ENCODE results near the gene TBC1D22B.

Gene TBC1D22B

GRCh38 chr6:37372116-37372515, 114.5 kb downstream of the TBC1D22B start:
- Histone ChIP-seq H3K27me3 (ENCODE audit: low read length) (no peaks in the 10 kb centered on the region), H2AFZ (ENCODE audit: low read depth, low read length, severe bottlenecking) (no peak overlapping the region), H4K20me1 (ENCODE audit: low read depth, low read length) (no peaks in the 10 kb centered on the region), H3K27ac (ENCODE audit: low read depth, low read length) (peak overlapping the region; percentile 48), H3K9me2 (replicated peaks; ENCODE audit: insufficient read depth, low read length) (no peaks in the 10 kb centered on the region), H3F3A (ENCODE audit: insufficient read depth) (peaks cover 25% of the 10 kb centered on the region), H3K4me2 (ENCODE audit: low read depth, low read length, poor library complexity, severe bottlenecking) (no peak overlapping the region), H3K9me3 (ENCODE audit: insufficient read depth, low read length) (no peaks in the 10 kb centered on the region), H3K9ac (ENCODE audit: low read length) (no peak overlapping the region), H3K79me2 (ENCODE audit: insufficient read depth, low read length) (no peaks in the 10 kb centered on the region), H3K36me3 (ENCODE audit: low read length) (peaks cover 22% of the 10 kb centered on the region; the same call in 1 of the 2 replicates), H3K4me3 (ENCODE audit: insufficient read depth, low read length, poor library complexity, severe bottlenecking) (no peak overlapping the region)
- TF ChIP-seq EZH2phosphoT487 (conservative IDR thresholded peaks at IDR 0.05; ENCODE audit: low read length) (no peak), CTCF (IDR thresholded peaks at IDR 0.05; ENCODE audit: insufficient read depth, low read length, poor library complexity, severe bottlenecking) (no peak)

GRCh38 chr6:37373822-37374471, 116.4 kb downstream of the TBC1D22B start:
- TF ChIP-seq CTCF (IDR thresholded peaks at IDR 0.05; ENCODE audit: insufficient read depth, low read length, poor library complexity, severe bottlenecking) (no peak), EZH2phosphoT487 (conservative IDR thresholded peaks at IDR 0.05; ENCODE audit: low read length) (no peak)
- Histone ChIP-seq H3K9me3 (ENCODE audit: insufficient read depth, low read length) (no peaks in the 10 kb centered on the region), H3K36me3 (ENCODE audit: low read length) (peaks cover 18% of the 10 kb centered on the region; the same call in 1 of the 2 replicates)

GRCh38 chr6:37375376-37375775, 117.8 kb downstream of the TBC1D22B start:
- Histone ChIP-seq H4K20me1 (ENCODE audit: low read depth, low read length) (no peaks in the 10 kb centered on the region), H3K9me2 (replicated peaks; ENCODE audit: insufficient read depth, low read length) (no peaks in the 10 kb centered on the region), H3K27me3 (ENCODE audit: low read length) (no peaks in the 10 kb centered on the region), H2AFZ (ENCODE audit: low read depth, low read length, severe bottlenecking) (no peak overlapping the region), H3K4me3 (ENCODE audit: insufficient read depth, low read length, poor library complexity, severe bottlenecking) (no peak overlapping the region), H3K79me2 (ENCODE audit: insufficient read depth, low read length) (no peaks in the 10 kb centered on the region), H3K4me2 (ENCODE audit: low read depth, low read length, poor library complexity, severe bottlenecking) (peak overlapping the region; percentile 50), H3F3A (ENCODE audit: insufficient read depth) (peaks cover 44% of the 10 kb centered on the region), H3K9me3 (ENCODE audit: insufficient read depth, low read length) (no peaks in the 10 kb centered on the region), H3K27ac (ENCODE audit: low read depth, low read length) (peak overlapping the region; percentile 95), H3K36me3 (ENCODE audit: low read length) (peaks cover 7% of the 10 kb centered on the region; the same call in 1 of the 2 replicates), H3K9ac (ENCODE audit: low read length) (peak overlapping the region; percentile 42)
- TF ChIP-seq EZH2phosphoT487 (conservative IDR thresholded peaks at IDR 0.05; ENCODE audit: low read length): no peak
- TF ChIP-seq CTCF (IDR thresholded peaks at IDR 0.05; ENCODE audit: insufficient read depth, low read length, poor library complexity, severe bottlenecking): no peak

More at GRCh38 chr6:37373822-37374471, 116.4 kb downstream of the TBC1D22B start:
- Histone ChIP-seq H3F3A (ENCODE audit: insufficient read depth) (peaks cover 39% of the 10 kb centered on the region), H2AFZ (ENCODE audit: low read depth, low read length, severe bottlenecking) (no peak overlapping the region), H3K27me3 (ENCODE audit: low read length) (no peaks in the 10 kb centered on the region), H3K4me3 (ENCODE audit: insufficient read depth, low read length, poor library complexity, severe bottlenecking) (no peak overlapping the region), H3K4me2 (ENCODE audit: low read depth, low read length, poor library complexity, severe bottlenecking) (peak overlapping the region; percentile 3), H3K79me2 (ENCODE audit: insufficient read depth, low read length) (no peaks in the 10 kb centered on the region), H3K27ac (ENCODE audit: low read depth, low read length) (peak overlapping the region; percentile 95), H3K9ac (ENCODE audit: low read length) (no peak overlapping the region), H3K9me2 (replicated peaks; ENCODE audit: insufficient read depth, low read length) (no peaks in the 10 kb centered on the region), H4K20me1 (ENCODE audit: low read depth, low read length) (no peaks in the 10 kb centered on the region)

Data from SU-DHL-6 (cell line).